H7 (cell line): ENCODE results near the gene CACNB4. TPM values are rescaled to one million over a fixed set of nuclear protein-coding genes. Genes with fewer than 3 reads are reported as not detected.
"Not testable (repeated sequence)": the region's sequence is repeated elsewhere in the genome, so short reads cannot be mapped to it uniquely, and the experiment has no call there.

ENCODE experiments used
- DNase-seq: peaks from one replicate; pipeline ENCODE4 v3.0.0; 2012
- H3K27me3 ChIP-seq: 2 replicates; pipeline ENCODE4 v1.6.0; 2011; ENCODE audit warnings: mild to moderate bottlenecking, low read length; ENCODE audit not compliant: control insufficient read depth, insufficient read depth
- H3K36me3 ChIP-seq: replicated peaks from 2 replicates; pipeline ENCODE4 v1.5.1; 2011; ENCODE audit warnings: low read length; ENCODE audit not compliant: control insufficient read depth, insufficient read depth
- H3K4me3 ChIP-seq: 2 replicates; pipeline ENCODE4 v1.5.1; 2011; ENCODE audit warnings: low read depth, mild to moderate bottlenecking, control low read depth, low read length, moderate library complexity; ENCODE audit not compliant: insufficient read depth
- total RNA-seq: library from RNA; depleted of rRNA; stranded (reverse); fragments of >200 nt; shearing (Covaris generic); gene quantifications from 2 replicates; pipeline ENCODE4 v1.2.3, GENCODE V29; 2014

Gene CACNB4
- total RNA-seq, 1 experiment from 2014 or later, result 0.83 TPM

DNA sequence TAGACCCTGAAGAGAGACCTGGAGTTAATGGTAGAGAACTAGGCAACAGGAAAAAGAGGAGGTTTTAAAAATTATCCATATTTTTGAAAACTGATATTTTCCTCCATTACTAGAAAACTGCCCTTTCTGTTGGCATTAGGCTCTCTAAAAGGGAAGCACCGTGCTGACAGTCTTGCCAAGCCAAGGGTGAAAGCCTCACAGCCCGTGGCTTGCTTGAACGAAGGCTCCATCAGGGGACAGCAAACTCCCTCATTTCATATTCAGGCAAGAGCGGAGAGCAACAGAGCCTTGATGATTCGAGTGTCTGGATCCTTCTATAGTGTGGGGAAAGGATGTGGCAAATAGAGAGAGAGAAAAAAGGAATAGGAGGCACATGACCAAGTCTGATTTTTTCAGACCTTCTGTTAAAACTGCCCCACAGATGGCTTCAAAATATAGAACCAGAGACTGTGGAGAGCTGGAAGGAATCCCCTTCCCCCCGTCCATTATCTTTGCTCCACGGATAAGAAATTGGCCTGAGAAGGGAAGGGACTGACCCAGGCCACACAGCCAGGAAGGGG, 67.0 kb downstream of the CACNB4 start:
- DNase-seq, result no peak
- no peaks in the 10 kb centered on the region for H3K36me3 ChIP-seq
- H3K27me3 ChIP-seq, result no peaks in the 10 kb centered on the region
- H3K4me3 ChIP-seq, result no peak overlapping the region

DNA sequence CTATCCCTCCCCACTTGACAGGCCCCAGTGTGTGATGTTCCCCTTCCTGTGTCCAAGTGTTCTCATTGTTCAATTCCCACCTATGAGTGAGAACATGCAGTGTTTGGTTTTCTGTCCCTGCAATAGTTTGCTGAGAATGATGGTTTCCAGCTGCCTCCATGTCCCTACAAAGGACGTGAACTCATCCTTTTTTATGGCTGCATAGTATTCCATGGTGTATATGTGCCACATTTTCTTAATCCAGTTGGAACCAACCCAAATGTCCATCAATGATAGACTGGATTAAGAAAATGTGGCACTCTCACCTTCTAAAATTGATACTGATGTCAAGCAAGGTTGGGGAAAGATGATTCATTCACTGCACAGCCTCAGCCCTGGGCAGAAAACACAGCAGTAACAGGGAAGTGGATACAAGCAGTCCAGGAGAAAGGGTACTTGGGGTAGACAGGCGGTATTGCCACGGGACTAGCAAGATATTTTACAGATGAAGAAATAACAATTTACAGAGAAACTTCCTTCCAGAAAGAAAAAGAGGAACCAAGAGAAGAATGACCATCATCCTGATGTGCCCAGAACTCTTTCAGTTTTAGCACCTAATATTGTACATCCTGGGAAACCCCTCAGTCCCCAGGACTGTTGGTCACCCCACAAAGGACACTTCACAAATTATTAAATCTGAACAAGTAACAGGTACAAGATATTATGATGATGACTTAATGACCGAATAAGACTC, 68.1 kb downstream of the CACNB4 start:
- H3K36me3 ChIP-seq, H3K27me3 ChIP-seq, H3K4me3 ChIP-seq, DNase-seq: not testable (repeated sequence)

DNA sequence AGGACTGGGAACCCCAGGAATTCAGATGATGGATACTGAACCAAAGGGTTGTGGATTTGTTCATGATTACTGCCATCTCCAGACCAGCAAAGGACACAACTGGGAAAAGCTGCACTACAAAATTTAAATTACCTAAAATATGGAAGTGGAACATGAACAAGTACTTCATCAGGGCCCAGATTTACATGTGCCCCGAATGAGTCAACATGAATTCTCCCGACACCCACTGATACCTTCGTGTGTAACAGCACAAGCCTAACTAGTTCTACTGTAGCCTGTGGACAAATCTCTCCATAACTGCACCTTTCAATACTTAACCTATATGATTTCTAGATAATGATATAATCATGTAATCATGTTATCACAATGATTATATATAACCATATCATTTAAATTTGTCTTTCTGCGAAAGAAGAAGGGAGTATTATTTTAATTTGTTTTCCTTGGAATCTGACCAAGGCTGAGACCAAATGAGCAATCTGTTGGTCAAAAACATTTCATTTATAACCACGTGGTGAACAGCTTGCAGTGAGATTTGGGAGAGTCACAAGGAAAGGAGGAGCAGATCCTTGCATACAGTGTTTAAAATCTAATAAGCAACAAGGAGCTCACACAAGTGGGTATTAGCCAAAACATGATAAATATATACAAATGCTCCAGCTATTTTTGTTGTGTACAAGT, 70.5 kb downstream of the CACNB4 start:
- Histone ChIP-seq H3K4me3 (no peak overlapping the region), H3K27me3 (no peaks in the 10 kb centered on the region), H3K36me3 (no peaks in the 10 kb centered on the region)
- no peak for DNase-seq

DNA sequence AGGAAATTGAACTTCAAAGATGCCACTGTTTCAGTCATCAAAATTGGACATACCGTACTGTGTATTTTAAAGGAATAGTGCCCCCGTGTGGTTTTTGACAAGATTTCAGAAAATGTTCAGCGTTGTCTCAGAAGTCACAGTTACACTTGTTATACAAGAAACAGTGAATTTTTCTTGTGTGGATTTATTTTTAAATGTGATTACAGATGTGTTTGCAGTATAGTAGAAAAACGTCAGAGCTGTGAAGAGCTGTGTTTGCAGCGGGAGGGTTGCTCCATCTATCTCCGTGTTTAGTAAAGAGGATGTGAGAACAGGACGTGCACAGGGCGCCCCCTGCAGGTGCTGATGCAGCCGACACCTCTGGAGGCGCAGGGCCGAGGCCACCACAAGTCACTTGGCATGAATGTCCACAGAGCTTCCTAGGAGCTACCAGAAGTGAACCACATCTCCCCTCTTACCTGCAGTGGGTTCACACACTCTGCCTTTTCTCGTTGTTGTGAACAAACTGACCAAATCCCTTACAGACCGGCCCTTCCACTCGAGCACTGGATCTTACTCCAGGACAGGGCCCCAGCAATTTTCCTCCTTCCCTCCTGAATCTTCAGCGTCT, 73.1 kb downstream of the CACNB4 start:
- Histone ChIP-seq H3K4me3 (peak overlapping the region; percentile 24), H3K27me3 (no peaks in the 10 kb centered on the region), H3K36me3 (no peaks in the 10 kb centered on the region)
- peak; percentile 65 for DNase-seq

DNA sequence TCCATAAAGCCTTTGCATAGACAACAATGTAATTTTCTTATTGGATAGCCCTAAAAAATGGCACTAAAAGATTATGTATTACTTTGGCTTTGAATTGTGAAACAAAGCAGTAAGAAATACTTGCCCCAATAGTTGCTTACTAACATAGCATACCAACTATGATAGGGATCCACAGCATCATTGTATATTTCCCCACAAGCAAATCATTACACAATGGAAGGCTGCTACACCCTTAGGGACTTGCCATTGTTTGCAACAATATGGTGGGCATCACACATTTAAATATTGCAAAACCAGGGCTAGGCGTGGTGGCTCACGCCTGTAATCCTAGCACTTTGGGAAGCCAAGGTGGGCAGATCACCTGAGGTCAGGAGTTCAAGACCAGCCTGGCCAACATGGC, 74.4 kb downstream of the CACNB4 start:
- Histone ChIP-seq H3K4me3 (no peak overlapping the region), H3K27me3 (no peaks in the 10 kb centered on the region), H3K36me3 (no peaks in the 10 kb centered on the region)
- DNase-seq, result no peak

DNA sequence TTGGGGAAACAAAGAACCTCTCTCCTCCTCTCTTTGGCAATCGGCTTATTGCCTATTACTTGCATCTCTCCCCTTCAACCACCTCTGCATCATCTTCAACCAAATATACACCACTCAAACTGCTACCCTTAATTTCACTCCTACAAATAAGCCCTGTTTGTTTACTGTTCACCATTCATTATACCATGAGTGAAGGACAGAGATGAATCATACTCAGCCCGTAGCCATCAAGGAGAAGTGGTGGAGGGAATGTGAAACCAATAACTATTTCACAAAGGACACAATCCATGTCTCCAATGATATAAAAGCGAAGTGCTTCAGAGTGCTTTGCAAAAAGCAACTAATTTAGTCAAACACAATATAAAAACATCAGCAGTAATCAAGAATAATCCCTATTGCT, 76.8 kb downstream of the CACNB4 start:
- H3K4me3 ChIP-seq, result no peak overlapping the region
- H3K27me3 ChIP-seq, result no peaks in the 10 kb centered on the region
- DNase-seq, result no peak
- no peaks in the 10 kb centered on the region for H3K36me3 ChIP-seq

DNA sequence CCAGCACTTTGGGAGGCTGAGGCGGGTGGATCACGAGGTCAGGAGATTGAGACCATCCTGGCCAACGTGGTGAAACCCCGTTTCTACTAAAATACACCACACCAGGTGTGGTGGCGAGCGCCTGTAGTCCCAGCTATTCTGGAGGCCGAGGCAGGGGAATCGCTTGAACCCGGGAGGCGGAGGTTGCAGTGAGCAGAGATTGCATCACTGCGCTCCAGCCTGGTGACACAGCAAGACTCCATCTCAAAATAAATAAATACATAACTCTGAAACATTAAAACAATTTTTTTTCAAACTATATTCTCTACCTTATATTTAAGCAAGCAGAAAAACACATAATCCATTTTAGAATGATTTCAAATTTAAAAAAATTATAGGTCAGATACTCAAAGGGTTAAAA, 77.8 kb downstream of the CACNB4 start:
- not testable (repeated sequence) for H3K36me3 ChIP-seq, DNase-seq, H3K27me3 ChIP-seq, H3K4me3 ChIP-seq

DNA sequence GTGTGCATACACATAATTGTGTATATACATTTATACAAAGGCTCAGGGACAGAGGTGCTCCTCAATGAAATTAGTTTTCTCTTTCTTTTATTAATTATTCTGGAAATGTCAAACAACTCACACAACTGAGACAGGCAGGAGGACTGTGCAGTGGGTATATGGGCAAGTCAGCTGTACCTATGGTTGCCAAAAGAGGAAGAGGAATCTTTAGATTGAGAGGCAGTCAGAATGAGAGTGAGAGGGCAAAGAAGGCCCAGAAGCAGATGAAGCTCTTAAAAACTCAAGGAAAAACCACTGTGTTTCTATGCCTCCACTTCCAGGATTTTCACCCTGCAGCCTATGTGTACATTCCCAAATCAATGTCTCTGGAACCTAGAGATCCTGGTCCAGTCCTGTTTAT, 79.1 kb downstream of the CACNB4 start:
- H3K4me3 ChIP-seq, result no peak overlapping the region
- DNase-seq, result no peak
- no peaks in the 10 kb centered on the region for H3K36me3 ChIP-seq

DNA sequence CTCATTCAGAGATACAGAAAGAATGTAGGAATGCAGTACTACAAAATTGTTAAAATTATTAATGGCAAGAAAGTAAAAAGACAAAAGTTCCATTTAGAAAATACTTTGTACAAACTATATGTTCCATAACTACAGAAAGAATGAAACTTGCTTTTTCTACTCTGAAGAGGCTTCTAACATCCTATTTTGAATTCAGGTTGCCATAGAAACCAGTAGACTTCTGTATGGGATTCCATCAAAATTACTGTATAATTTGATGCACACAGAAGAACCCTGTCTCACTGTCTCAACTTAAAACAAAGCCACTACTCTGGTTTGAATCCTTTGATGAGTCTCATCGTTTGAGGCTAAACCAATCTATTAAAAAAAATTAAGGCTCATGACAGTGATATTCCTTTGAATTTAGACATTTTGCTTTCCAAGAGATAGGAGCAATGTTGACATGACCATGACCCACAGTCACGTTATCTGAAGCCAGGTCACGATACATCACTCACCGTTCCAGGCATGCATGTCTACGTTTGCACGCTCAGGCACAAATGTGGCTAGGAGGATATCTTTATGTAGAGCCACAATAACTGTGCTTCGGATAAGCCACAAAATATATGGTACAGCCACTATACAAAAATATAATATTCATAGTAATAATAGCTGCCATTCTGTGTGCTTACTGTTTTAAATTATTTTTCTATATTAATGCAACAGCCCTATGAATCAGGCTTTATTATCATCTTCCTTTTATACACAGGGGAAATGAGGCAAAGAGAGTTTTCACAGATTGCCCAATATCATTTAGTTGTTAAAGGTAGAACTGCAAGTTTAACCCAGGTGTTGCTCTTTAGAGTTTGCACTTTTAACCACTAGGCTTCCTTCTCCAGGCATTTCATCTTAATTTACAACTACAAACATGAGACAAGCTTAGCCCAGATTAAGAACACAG, 82.4 kb downstream of the CACNB4 start:
- H3K27me3 ChIP-seq, result no peaks in the 10 kb centered on the region
- no peak for DNase-seq

More for the DNA sequence above, 79.1 kb downstream of the CACNB4 start:
- no peaks in the 10 kb centered on the region for H3K27me3 ChIP-seq

DNA sequence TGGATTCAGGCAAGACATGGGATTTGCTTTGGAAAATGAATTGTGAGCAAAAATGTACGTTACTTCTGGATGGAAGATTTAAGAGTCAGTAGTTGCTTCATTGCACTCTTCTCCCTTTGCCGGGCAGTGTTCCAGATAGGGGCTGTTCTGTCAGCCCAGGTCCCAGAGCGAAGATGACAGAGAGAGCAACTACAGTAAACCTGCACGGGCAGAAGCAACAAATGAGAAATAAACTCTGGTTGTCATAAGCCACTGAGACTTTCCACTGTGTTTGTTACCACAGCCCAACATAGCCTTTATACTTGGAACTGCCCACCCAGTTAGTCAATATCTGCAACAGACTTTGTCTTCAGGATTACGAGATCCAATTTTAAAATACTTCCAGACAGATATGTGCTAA, 83.3 kb downstream of the CACNB4 start:
- Histone ChIP-seq H3K4me3 (no peak overlapping the region), H3K27me3 (no peaks in the 10 kb centered on the region), H3K36me3 (no peaks in the 10 kb centered on the region)
- no peak for DNase-seq

More for the DNA sequence above, 82.4 kb downstream of the CACNB4 start:
- Histone ChIP-seq H3K4me3 (no peak overlapping the region), H3K36me3 (no peaks in the 10 kb centered on the region)

DNA sequence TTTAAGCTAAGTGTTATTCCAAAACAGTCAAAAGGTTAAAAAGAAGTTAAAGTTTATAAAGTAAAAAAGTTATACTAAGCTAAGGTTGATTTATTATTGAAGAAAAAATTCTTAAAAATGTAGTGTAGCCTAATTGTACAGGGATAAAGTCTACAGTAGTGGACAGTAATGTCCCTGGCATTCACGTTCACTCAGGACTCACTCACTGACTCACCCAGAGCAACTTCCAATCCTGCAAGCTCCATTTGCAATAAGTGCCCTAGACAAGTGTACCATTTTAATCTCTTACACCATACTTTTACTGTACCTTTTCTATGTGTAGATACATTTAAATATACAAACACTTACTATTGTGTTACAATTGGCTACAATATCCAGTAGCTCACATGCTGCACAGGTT, 86.1 kb downstream of the CACNB4 start:
- H3K27me3 ChIP-seq, result no peaks in the 10 kb centered on the region
- DNase-seq, result no peak
- H3K36me3 ChIP-seq, result no peaks in the 10 kb centered on the region
- H3K4me3 ChIP-seq, result no peak overlapping the region

DNA sequence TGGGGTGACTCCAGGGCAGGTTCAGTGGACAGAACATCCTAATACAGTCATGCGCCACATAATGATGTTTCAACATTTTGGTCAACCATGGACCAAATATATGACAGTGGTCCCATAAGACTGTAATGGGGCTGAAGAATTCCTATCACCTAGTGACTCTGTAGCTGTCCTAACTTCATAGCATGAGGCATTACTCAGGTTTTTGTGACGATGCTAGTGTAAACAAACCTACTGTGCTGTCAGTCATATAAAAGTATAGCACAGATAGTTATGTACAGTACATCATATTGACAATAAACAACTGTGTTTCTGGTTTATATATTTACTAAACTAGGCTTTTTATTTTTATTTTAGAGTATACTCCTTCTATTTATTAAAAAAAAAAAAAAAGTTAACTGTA, 87.1 kb downstream of the CACNB4 start:
- Histone ChIP-seq H3K27me3 (no peaks in the 10 kb centered on the region), H3K4me3 (no peak overlapping the region), H3K36me3 (no peaks in the 10 kb centered on the region)
- no peak for DNase-seq

DNA sequence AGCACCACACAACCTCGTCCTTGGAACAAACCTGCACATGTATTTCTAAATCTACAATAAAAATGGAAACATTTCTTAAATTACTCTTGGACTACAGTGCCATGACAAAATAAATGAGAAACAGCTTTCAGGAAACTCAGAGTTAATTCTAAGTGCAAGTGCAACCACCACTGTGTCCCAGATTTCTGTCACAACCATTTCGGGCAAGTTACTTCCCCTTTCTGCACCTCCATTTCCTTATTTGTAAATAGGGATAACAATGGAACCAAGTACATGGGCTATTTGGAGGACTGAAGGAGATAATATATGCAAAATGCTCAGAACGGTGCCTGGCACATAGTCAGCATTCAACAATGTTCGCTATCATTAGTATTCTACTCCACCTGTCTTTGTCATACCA, 93.2 kb downstream of the CACNB4 start:
- no peaks in the 10 kb centered on the region for H3K27me3 ChIP-seq
- no peak for DNase-seq
- H3K36me3 ChIP-seq, result no peaks in the 10 kb centered on the region
- no peak overlapping the region for H3K4me3 ChIP-seq

DNA sequence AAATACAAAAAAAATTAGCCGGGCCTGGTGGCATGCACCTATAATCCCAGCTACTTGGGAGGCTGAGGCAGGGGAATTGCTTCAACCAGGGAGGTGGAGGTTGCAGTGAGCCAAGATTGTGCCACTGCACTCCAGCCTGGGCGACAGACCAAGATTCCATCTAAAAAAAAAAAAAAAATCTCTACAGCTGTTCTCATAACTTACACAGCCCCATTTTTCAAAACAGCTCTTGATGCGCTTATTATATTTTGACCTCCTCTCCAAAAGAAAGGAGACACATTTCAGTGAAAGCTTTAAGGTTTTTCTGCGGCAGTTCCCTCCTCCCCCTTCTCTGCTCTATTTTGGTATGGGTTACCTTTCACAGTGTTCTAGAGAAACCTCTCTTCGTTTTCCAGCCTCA, 95.6 kb downstream of the CACNB4 start:
- H3K36me3 ChIP-seq, DNase-seq, H3K27me3 ChIP-seq, H3K4me3 ChIP-seq: not testable (repeated sequence)
